Measurements from ENCODE around the gene SPRY1. TPM values are rescaled to one million over a fixed set of nuclear protein-coding genes. Genes with fewer than 3 reads are reported as not detected.

Gene SPRY1
- total RNA-seq, 4 donors from 2014 or later, result 103 to 136 (median 136) TPM

DNA sequence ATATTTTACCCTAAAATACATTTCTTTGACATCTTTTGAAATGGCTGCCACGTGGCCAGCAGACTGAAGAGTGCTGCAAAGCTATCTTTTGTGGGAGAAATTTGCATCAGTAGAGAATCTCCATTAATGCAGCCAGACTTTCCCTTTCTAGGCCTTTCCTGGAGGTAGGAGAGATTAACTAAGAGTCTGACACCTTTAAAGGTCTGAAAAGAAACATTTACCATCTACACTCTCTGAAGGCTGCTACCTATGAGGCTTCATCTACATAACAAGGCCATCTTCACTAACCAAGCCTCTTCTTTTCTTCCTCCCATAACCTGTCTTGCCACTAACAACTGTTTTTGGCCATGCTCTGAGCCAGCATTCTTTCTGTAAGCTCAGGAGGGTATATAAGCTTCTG lies 17.8 kb upstream of the SPRY1 start:
- intact Hi-C loops (cut with DNase I), result no loop called here
- Histone ChIP-seq H3K27ac (replicated peaks in 1 of 4) (no peak overlapping the region), H3K4me1 (no peaks in the 10 kb centered on the region), H3K36me3 (no peaks in the 10 kb centered on the region), H3K27me3 (no peaks in the 10 kb centered on the region), H3K9me3 (no peaks in the 10 kb centered on the region), H3K4me3 (no peak overlapping the region)
- TF ChIP-seq EP300 (IDR thresholded peaks at IDR 0.05) (no peak), POLR2AphosphoS5 (IDR thresholded peaks at IDR 0.05) (no peak), POLR2A (IDR thresholded peaks at IDR 0.05; ENCODE audit: low read depth) (no peak)
- TF ChIP-seq, protein P1, sequence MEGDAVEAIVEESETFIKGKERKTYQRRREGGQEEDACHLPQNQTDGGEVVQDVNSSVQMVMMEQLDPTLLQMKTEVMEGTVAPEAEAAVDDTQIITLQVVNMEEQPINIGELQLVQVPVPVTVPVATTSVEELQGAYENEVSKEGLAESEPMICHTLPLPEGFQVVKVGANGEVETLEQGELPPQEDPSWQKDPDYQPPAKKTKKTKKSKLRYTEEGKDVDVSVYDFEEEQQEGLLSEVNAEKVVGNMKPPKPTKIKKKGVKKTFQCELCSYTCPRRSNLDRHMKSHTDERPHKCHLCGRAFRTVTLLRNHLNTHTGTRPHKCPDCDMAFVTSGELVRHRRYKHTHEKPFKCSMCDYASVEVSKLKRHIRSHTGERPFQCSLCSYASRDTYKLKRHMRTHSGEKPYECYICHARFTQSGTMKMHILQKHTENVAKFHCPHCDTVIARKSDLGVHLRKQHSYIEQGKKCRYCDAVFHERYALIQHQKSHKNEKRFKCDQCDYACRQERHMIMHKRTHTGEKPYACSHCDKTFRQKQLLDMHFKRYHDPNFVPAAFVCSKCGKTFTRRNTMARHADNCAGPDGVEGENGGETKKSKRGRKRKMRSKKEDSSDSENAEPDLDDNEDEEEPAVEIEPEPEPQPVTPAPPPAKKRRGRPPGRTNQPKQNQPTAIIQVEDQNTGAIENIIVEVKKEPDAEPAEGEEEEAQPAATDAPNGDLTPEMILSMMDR (IDR thresholded peaks at IDR 0.05), result no peak
- 83% methylated on average over 1 of the region's 1 CpG for WGBS
- DNase-seq (ENCODE audit: extremely low spot score), result no peak

GRCh38 chr4:123379392-123379791 lies 17.2 kb upstream of the SPRY1 start:
- intact Hi-C loops (cut with DNase I), result no loop called here
- 80% methylated on average over 1 of the region's 1 CpG for WGBS
- Histone ChIP-seq H3K9me3 (no peaks in the 10 kb centered on the region), H3K27me3 (no peaks in the 10 kb centered on the region), H3K4me3 (no peak overlapping the region), H3K4me1 (no peaks in the 10 kb centered on the region), H3K36me3 (no peaks in the 10 kb centered on the region), H3K27ac (replicated peaks in 1 of 4) (no peak overlapping the region)
- TF ChIP-seq, protein P1 (IDR thresholded peaks at IDR 0.05), result no peak
- no peak for TF ChIP-seq EP300 (IDR thresholded peaks at IDR 0.05)
- no peak for TF ChIP-seq POLR2AphosphoS5 (IDR thresholded peaks at IDR 0.05)
- no peak for TF ChIP-seq POLR2A (IDR thresholded peaks at IDR 0.05; ENCODE audit: low read depth)
- no peak for DNase-seq (ENCODE audit: extremely low spot score)

DNA sequence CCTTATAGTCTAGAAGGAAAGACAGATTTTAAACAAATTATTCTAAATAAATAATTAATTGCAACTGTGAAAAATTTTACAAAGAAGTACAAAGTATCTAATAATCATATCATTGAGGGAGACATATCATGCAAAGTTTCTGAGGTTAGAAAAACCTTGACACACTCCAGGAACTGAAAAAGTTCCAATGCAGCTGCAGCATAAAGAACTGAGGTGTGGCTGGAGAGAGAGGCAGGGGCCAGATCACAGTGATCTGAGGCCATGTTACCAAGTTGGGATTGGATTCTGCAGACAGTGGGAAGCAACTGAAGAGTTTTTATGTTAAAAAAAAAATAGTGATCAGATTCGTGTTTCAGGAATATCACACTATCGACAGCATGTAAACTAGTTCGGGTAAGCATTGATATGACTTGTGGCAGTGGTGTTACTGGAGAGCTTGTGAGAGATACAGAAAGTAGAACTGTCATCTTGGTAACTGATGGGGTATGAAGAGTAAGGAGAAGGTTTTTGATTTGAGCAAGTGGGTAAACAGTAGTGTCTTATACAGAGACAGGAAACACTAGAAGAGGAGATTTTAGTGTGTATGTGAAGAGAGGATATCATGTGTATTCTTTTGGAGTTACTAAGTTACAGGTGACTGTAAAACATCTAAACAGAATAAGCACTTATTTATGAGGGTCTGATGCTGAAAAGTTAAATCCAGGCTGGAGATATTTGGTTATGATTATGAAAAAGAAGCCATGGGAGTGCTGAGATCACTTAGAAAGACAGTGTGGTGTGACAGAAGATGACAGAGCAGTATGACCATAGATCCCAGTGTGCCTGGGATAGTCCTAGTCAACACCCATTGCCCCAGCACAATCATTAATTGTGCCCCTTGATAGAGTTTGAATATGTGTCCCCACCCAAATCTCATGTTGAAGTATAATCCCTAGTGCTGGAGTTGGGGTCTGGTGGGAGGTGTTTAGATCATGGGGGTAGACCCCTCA lies 15.6 kb upstream of the SPRY1 start:
- intact Hi-C loops (cut with DNase I), result no loop called here

GRCh38 chr4:123381996-123382395 lies 14.6 kb upstream of the SPRY1 start:
- WGBS, result 83% methylated on average over 5 of the region's 5 CpGs
- Histone ChIP-seq H3K27ac (replicated peaks in 1 of 4) (no peak overlapping the region), H3K4me3 (no peak overlapping the region), H3K36me3 (no peaks in the 10 kb centered on the region), H3K9me3 (no peaks in the 10 kb centered on the region), H3K27me3 (no peaks in the 10 kb centered on the region), H3K4me1 (peaks cover 0 to 13% (median 0%) of the 10 kb centered on the region in 4 donors)
- DNase-seq (ENCODE audit: extremely low spot score), result no peak
- intact Hi-C loops (cut with DNase I), result no loop called here
- no peak for TF ChIP-seq EP300 (IDR thresholded peaks at IDR 0.05)
- TF ChIP-seq, protein P1 (IDR thresholded peaks at IDR 0.05), result no peak
- no peak for TF ChIP-seq POLR2AphosphoS5 (IDR thresholded peaks at IDR 0.05)
- TF ChIP-seq POLR2A (IDR thresholded peaks at IDR 0.05; ENCODE audit: low read depth), result no peak

More for the DNA sequence above, 15.6 kb upstream of the SPRY1 start:
- DNase-seq (ENCODE audit: extremely low spot score), result no peak
- no peaks in the 10 kb centered on the region for H3K27me3 ChIP-seq
- WGBS, result 91% methylated on average over 3 of the region's 3 CpGs
- H3K4me3 ChIP-seq, result no peak overlapping the region
- H3K36me3 ChIP-seq, result no peaks in the 10 kb centered on the region
- H3K4me1 ChIP-seq, result peaks cover 0 to 3% (median 0%) of the 10 kb centered on the region in 4 donors
- TF ChIP-seq POLR2A (IDR thresholded peaks at IDR 0.05; ENCODE audit: low read depth), result no peak
- TF ChIP-seq EP300 (IDR thresholded peaks at IDR 0.05), result no peak
- TF ChIP-seq, protein P1 (IDR thresholded peaks at IDR 0.05), result no peak
- TF ChIP-seq POLR2AphosphoS5 (IDR thresholded peaks at IDR 0.05), result no peak
- H3K27ac ChIP-seq (replicated peaks in 1 of 4), result no peak overlapping the region
- no peaks in the 10 kb centered on the region for H3K9me3 ChIP-seq

Data from esophagus muscularis mucosa (tissue), 4 donors.